Activated naive CD4-positive, alpha-beta T cell treated with anti-CD3 and anti-CD28 coated beads for 36 hours (primary cell): ENCODE results near the gene PCDH9. TPM values are rescaled to one million over a fixed set of nuclear protein-coding genes. Genes with fewer than 3 reads are reported as not detected.
"Not testable (repeated sequence)": the region's sequence is repeated elsewhere in the genome, so short reads cannot be mapped to it uniquely, and the experiment has no call there.

Experiments used
- CTCF ChIA-PET: fragments of 350-600 bp; sonication (Branson Sonifier 250); formaldehyde crosslinking; loops from one replicate; lab custom pipeline; 2021; ENCODE audit warnings: antibody characterized with exemption; lab: Charles Lee
- DNase-seq: peaks from one replicate; pipeline ENCODE4 v3.0.0-alpha.2; 2020
- H3K27ac Mint-ChIP-seq: one replicate; pipeline ENCODE4 v1.8.0; 2021; ENCODE audit warnings: mild to moderate bottlenecking, mixed read lengths
- H3K27me3 Mint-ChIP-seq: one replicate; pipeline ENCODE4 v1.8.0; 2021; ENCODE audit warnings: low read depth, mixed read lengths
- H3K36me3 Mint-ChIP-seq: one replicate; pipeline ENCODE4 v1.8.0; 2021; ENCODE audit warnings: low read depth, mixed read lengths
- H3K4me1 Mint-ChIP-seq: one replicate; pipeline ENCODE4 v1.8.0; 2021; ENCODE audit warnings: low read depth, mixed read lengths
- H3K4me3 Mint-ChIP-seq: one replicate; pipeline ENCODE4 v1.8.0; 2021; ENCODE audit warnings: mild to moderate bottlenecking, moderate library complexity, mixed read lengths
- H3K9me3 Mint-ChIP-seq: one replicate; pipeline ENCODE4 v1.8.0; 2021; ENCODE audit warnings: mixed read lengths
- intact Hi-C: fragments of 100-400 bp; cut with micrococcal nuclease; formaldehyde crosslinking; loops from one replicate; pipeline ENCODE4 v1.15.1; 2023
- total RNA-seq, 2 experiments: library from RNA; stranded (reverse); gene quantifications; one replicate each; pipeline ENCODE4 v1.2.3, GENCODE V29; 2021

PCDH9 gene
- total RNA-seq, 2 experiments from 2014 or later, result 0.10 to 0.15 TPM

DNA sequence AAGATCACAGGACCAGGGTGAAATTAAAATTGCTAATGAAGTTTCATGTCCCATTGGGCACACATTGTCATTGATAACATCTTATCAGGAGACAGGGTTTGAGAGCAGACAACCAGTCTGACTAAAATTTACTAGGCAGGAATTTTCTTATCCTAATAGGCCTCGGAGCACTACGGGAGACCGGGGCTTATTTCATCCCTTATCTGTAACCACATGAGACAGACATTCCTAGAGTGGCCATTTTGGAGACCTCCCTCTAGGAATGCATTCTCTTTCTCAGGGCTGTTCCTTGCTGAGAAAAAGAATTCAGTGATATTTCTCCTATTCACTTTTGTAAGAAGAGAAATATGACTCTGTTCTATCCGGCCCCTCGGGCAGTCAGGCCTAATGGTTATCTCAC is 943.3 kb downstream of the PCDH9 start:
- H3K4me1 Mint-ChIP-seq, H3K36me3 Mint-ChIP-seq, H3K4me3 Mint-ChIP-seq, CTCF ChIA-PET, intact Hi-C loops, H3K27ac Mint-ChIP-seq, DNase-seq, H3K27me3 Mint-ChIP-seq: not testable (repeated sequence)
- peaks cover 16% of the 10 kb centered on the region for H3K9me3 Mint-ChIP-seq

DNA sequence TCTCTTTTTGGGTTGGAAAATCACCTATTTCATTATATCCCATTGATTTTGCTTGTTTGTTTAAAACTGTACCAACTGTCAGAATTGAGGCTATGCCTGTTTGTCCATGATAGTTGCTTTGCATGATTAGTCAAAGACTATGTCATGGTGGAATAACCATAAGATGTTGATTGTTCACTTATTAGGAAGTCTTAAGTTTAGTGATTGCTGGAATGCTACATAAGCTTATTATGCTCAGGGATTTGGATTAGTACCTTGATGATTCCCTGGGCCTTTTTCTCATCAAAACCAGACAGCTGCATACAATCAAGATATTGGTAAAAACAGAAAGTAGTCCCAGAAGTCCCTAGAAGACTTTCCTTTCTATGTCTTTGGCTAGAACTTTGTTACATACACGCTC is 954.7 kb downstream of the PCDH9 start:
- intact Hi-C loops, result no loop called here
- no peaks in the 10 kb centered on the region for H3K4me1 Mint-ChIP-seq
- CTCF ChIA-PET, result no interaction called here

GRCh38 chr13:66273011-66273410 is 957.1 kb downstream of the PCDH9 start:
- intact Hi-C loops, result no loop called here
- H3K4me3 Mint-ChIP-seq, result no peak overlapping the region
- CTCF ChIA-PET, result interaction anchor here (0.7 kb wide), 1 partner anchor 144 kb away, joined by 4 read pairs; no protein-coding TSS in a partner anchor
- H3K4me1 Mint-ChIP-seq, result no peaks in the 10 kb centered on the region
- H3K27ac Mint-ChIP-seq, result no peak overlapping the region
- peaks cover 8% of the 10 kb centered on the region for H3K9me3 Mint-ChIP-seq
- H3K27me3 Mint-ChIP-seq, result no peaks in the 10 kb centered on the region
- DNase-seq, result no peak
- no peaks in the 10 kb centered on the region for H3K36me3 Mint-ChIP-seq

More for the DNA sequence above, 954.7 kb downstream of the PCDH9 start:
- H3K27ac Mint-ChIP-seq, result no peak overlapping the region
- no peaks in the 10 kb centered on the region for H3K27me3 Mint-ChIP-seq
- H3K4me3 Mint-ChIP-seq, result no peak overlapping the region
- no peaks in the 10 kb centered on the region for H3K36me3 Mint-ChIP-seq
- peaks cover 10% of the 10 kb centered on the region for H3K9me3 Mint-ChIP-seq
- no peak for DNase-seq

GRCh38 chr13:66266761-66267160 is 963.4 kb downstream of the PCDH9 start:
- H3K9me3 Mint-ChIP-seq, result no peaks in the 10 kb centered on the region
- no peaks in the 10 kb centered on the region for H3K4me1 Mint-ChIP-seq
- CTCF ChIA-PET, result no interaction called here
- intact Hi-C loops, result no loop called here
- DNase-seq, result no peak
- no peaks in the 10 kb centered on the region for H3K27me3 Mint-ChIP-seq
- H3K4me3 Mint-ChIP-seq, result no peak overlapping the region
- no peak overlapping the region for H3K27ac Mint-ChIP-seq
- no peaks in the 10 kb centered on the region for H3K36me3 Mint-ChIP-seq

DNA sequence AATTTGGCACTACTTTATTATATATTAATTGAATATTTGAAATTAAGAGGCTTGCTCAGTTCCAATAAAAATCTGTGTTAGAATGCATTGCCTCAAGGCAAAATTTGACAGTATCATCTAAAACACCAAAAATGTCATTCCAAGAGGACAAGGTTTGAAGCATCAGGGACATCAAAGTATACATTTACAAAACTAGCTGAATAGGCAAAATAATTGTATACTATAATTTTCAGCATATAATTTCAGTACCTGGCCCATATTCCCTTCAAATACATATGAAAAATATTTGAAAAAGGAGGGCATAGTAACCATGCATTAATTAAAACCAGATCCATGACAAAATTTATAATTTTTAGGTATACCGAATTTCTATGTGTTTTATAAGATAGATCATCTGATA is 963.8 kb downstream of the PCDH9 start:
- CTCF ChIA-PET, result no interaction called here
- Mint-ChIP-seq H3K27me3 (no peaks in the 10 kb centered on the region), H3K36me3 (no peaks in the 10 kb centered on the region), H3K9me3 (no peaks in the 10 kb centered on the region), H3K27ac (no peak overlapping the region), H3K4me3 (no peak overlapping the region), H3K4me1 (no peaks in the 10 kb centered on the region)
- intact Hi-C loops, result no loop called here
- DNase-seq, result no peak

GRCh38 chr13:66265371-66265770 is 964.8 kb downstream of the PCDH9 start:
- Mint-ChIP-seq H3K4me1 (no peaks in the 10 kb centered on the region), H3K9me3 (no peaks in the 10 kb centered on the region), H3K27me3 (no peaks in the 10 kb centered on the region), H3K27ac (no peak overlapping the region), H3K36me3 (no peaks in the 10 kb centered on the region), H3K4me3 (no peak overlapping the region)
- intact Hi-C loops, result no loop called here
- CTCF ChIA-PET, result no interaction called here
- DNase-seq, result no peak

- intact Hi-C loops, result no loop called here
- CTCF ChIA-PET, result no interaction called here
- Mint-ChIP-seq H3K4me3 (no peak overlapping the region), H3K4me1 (no peaks in the 10 kb centered on the region), H3K36me3 (no peaks in the 10 kb centered on the region), H3K27ac (no peak overlapping the region), H3K9me3 (no peaks in the 10 kb centered on the region), H3K27me3 (no peaks in the 10 kb centered on the region)
- DNase-seq, result no peak
Observed at GRCh38 chr13:66264971-66265370, 965.2 kb downstream of the PCDH9 start.

DNA sequence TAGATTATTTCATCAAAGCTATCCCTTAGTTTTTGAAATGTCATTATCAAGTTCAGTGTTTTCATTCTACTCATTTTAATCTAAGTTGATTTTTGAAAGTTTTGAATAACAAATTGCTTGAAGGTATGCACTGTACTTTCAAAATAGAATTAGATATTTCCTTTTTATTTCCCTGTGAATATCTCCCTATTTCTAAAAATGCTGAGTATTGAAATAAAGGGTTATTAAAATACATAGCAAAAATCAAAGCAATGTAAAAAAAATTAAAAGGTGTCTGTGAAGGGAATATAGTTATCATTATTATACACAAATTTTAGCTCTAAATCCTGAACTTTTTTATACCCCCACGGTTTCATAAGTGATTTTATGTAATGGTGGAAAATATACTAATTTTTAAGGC is 967.8 kb downstream of the PCDH9 start:
- no peaks in the 10 kb centered on the region for H3K36me3 Mint-ChIP-seq
- no peak overlapping the region for H3K27ac Mint-ChIP-seq
- intact Hi-C loops, result no loop called here
- H3K4me3 Mint-ChIP-seq, result no peak overlapping the region
- no peaks in the 10 kb centered on the region for H3K27me3 Mint-ChIP-seq
- peaks cover 3% of the 10 kb centered on the region for H3K9me3 Mint-ChIP-seq
- no peak for DNase-seq
- CTCF ChIA-PET, result no interaction called here
- H3K4me1 Mint-ChIP-seq, result no peaks in the 10 kb centered on the region

- H3K27ac Mint-ChIP-seq, DNase-seq, H3K27me3 Mint-ChIP-seq, H3K36me3 Mint-ChIP-seq, H3K9me3 Mint-ChIP-seq, CTCF ChIA-PET, intact Hi-C loops, H3K4me3 Mint-ChIP-seq, H3K4me1 Mint-ChIP-seq: not testable (repeated sequence)
Observed at GRCh38 chr13:66259426-66259825, 970.7 kb downstream of the PCDH9 start.
